Osteoblast (primary cell): ENCODE measurements around the gene NOD2. TPM values are rescaled to one million over a fixed set of nuclear protein-coding genes. Genes with fewer than 3 reads are reported as not detected.

ENCODE experiments used
- DNase-seq: peaks from one replicate; pipeline ENCODE4 v3.0.0; 2011; ENCODE audit warnings: low spot score, mixed read lengths; ENCODE audit not compliant: insufficient read length; ENCODE audit errors: missing footprints
- H2AFZ ChIP-seq: 2 replicates; pipeline ENCODE4 v1.6.0; 2011; ENCODE audit warnings: mild to moderate bottlenecking, low read length
- H3K27ac ChIP-seq: 2 replicates; pipeline ENCODE4 v1.5.1; 2011; ENCODE audit warnings: mild to moderate bottlenecking, low read depth, low read length, moderate library complexity
- H3K27me3 ChIP-seq: 2 replicates; pipeline ENCODE4 v1.6.0; 2012; ENCODE audit warnings: mild to moderate bottlenecking, control low read depth, inconsistent platforms, low read length, moderate library complexity; ENCODE audit not compliant: insufficient read depth
- H3K36me3 ChIP-seq: 2 replicates; pipeline ENCODE4 v1.5.1; 2011; ENCODE audit warnings: mild to moderate bottlenecking, low read length, control low read depth, moderate library complexity; ENCODE audit not compliant: insufficient read depth
- H3K4me1 ChIP-seq: 2 replicates; pipeline ENCODE4 v1.5.1; 2011; ENCODE audit warnings: mild to moderate bottlenecking, low read length, control low read depth, moderate library complexity; ENCODE audit not compliant: insufficient read depth
- H3K4me2 ChIP-seq: 2 replicates; pipeline ENCODE4 v1.6.0; 2011; ENCODE audit warnings: mild to moderate bottlenecking, low read length; ENCODE audit not compliant: insufficient read depth
- H3K4me3 ChIP-seq: fragments of 200-600 bp; sonication (generic); 3 replicates; pipeline ENCODE4 v1.5.1; 2012; ENCODE audit warnings: mild to moderate bottlenecking, low read length, inconsistent platforms; ENCODE audit not compliant: insufficient read depth
- H3K79me2 ChIP-seq: 2 replicates; pipeline ENCODE4 v1.6.0; 2012; ENCODE audit warnings: mild to moderate bottlenecking, low read length, control low read depth, inconsistent platforms; ENCODE audit not compliant: insufficient read depth
- H3K9me3 ChIP-seq: 2 replicates; pipeline ENCODE4 v1.5.1; 2011; ENCODE audit warnings: low read depth, low read length, control low read depth
- H4K20me1 ChIP-seq: 2 replicates; pipeline ENCODE4 v1.6.0; 2012; ENCODE audit warnings: mild to moderate bottlenecking, low read length, control low read depth; ENCODE audit not compliant: insufficient read depth
- CTCF ChIP-seq: IDR thresholded peaks from 2 replicates; pipeline ENCODE4 v1.5.1; 2011; ENCODE audit warnings: mild to moderate bottlenecking, low read depth, low read length, moderate library complexity; ENCODE audit errors: extremely low read depth
- total RNA-seq: library from RNA; depleted of rRNA; stranded (reverse); fragments of >200 nt; gene quantifications from 2 replicates; pipeline ENCODE4 v1.2.3, GENCODE V29; 2012

NOD2 gene
- total RNA-seq, 1 donor, result under 0.01 TPM

DNA sequence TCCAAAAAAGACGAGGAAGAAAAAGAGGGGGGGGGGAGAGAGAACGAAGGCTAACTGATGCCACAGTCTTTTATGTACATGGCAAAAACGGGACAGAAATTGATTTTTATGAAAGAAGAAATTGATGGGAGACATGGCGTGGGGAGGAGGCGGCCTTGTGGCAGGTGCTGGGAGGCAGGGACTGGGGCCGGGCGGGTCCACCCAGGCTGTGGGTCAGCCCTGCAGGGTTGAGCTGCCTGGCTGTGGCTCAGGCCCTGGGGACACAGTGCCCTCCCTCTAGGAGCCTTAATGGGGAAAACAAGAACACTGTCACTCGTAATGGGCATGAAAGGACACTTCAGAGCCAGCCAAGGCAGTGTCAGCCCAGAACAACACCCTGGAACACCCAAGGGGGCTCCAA, 47.1 kb upstream of the NOD2 start:
- DNase-seq, result no peak
- Histone ChIP-seq H3K4me3 (no peak overlapping the region), H3K27me3 (peaks cover 3% of the 10 kb centered on the region), H3K79me2 (no peaks in the 10 kb centered on the region), H4K20me1 (no peaks in the 10 kb centered on the region), H3K27ac (no peak overlapping the region), H2AFZ (no peak overlapping the region), H3K36me3 (no peaks in the 10 kb centered on the region), H3K4me2 (no peak overlapping the region), H3K9me3 (no peaks in the 10 kb centered on the region), H3K4me1 (no peaks in the 10 kb centered on the region)
- no peak for TF ChIP-seq CTCF

DNA sequence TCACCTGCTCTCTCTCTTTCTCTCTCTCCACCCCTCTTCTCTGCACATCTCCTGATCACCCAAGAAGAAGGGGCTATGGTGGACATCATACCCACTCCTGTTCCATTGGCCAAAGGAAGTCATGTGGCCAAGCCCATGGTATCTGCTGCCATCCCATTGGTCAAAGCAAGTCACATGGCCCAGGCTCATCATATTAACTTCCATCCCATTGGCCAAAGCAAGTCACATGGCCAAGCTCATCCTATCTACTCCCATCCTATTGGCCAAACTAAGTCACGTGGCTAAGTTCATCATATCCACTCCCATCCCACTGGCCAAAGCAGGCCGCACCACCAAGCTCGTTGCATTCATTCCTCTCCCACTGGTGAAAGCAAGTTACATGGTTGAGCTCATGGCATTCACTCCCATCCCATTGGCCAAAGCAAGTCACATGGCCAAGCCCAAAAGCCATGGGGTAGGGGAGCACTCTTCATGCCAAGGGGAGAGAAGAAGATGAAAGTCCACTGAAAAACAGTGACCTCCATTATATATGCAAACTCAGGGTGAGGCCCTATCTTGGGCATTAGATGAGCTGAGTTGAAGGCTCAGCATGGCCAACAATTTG, 41.5 kb upstream of the NOD2 start:
- peak; percentile 41 for DNase-seq
- no peak overlapping the region for H2AFZ ChIP-seq
- no peak for TF ChIP-seq CTCF
- no peaks in the 10 kb centered on the region for H3K79me2 ChIP-seq
- H3K36me3 ChIP-seq, result no peaks in the 10 kb centered on the region
- H3K4me2 ChIP-seq, result no peak overlapping the region
- no peaks in the 10 kb centered on the region for H4K20me1 ChIP-seq
- H3K27me3 ChIP-seq, result no peaks in the 10 kb centered on the region
- H3K9me3 ChIP-seq, result no peaks in the 10 kb centered on the region
- no peak overlapping the region for H3K4me3 ChIP-seq
- H3K4me1 ChIP-seq, result no peaks in the 10 kb centered on the region
- H3K27ac ChIP-seq, result no peak overlapping the region

DNA sequence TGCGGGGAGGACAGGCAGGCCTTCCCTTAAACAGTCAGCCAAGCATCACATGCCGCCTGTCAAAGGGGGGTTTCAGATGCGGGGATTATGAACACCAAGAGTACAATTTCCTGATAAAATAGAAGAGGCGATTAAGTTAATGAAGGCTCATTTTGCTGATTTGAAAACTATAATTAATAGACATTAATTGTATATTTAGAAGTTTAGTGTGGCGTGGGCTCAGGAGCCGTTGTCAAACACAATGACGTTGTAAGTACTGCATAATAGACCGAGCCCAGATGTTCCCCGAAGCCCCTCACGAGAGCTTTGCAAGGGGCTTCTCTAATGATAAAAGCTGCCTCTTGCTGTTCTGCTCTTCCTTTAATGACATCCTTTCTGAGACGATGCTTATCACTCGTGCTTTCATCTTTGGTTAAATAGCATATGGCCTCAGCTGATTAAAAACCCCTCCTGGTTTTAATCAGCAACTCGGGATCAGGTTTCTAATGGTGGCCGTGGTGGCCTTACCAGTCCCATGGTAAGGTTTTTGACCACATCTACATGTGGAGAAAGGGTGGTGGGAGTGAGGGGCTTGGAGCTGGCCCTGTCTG, 40.5 kb upstream of the NOD2 start:
- H3K36me3 ChIP-seq, result no peaks in the 10 kb centered on the region
- no peak overlapping the region for H2AFZ ChIP-seq
- no peaks in the 10 kb centered on the region for H4K20me1 ChIP-seq
- no peaks in the 10 kb centered on the region for H3K27me3 ChIP-seq
- no peak overlapping the region for H3K4me2 ChIP-seq
- H3K4me1 ChIP-seq, result no peaks in the 10 kb centered on the region
- peak; percentile 31 for DNase-seq
- H3K9me3 ChIP-seq, result no peaks in the 10 kb centered on the region
- no peak overlapping the region for H3K27ac ChIP-seq
- H3K4me3 ChIP-seq, result no peak overlapping the region
- no peak for TF ChIP-seq CTCF
- no peaks in the 10 kb centered on the region for H3K79me2 ChIP-seq

- DNase-seq, result no peak
- Histone ChIP-seq H3K4me2 (no peak overlapping the region), H3K36me3 (no peaks in the 10 kb centered on the region), H3K27ac (no peak overlapping the region), H3K27me3 (no peaks in the 10 kb centered on the region), H3K4me3 (no peak overlapping the region), H2AFZ (no peak overlapping the region), H3K4me1 (no peaks in the 10 kb centered on the region), H4K20me1 (no peaks in the 10 kb centered on the region), H3K79me2 (no peaks in the 10 kb centered on the region), H3K9me3 (no peaks in the 10 kb centered on the region)
- TF ChIP-seq CTCF, result no peak
Observed at GRCh38 chr16:50653633-50654519, 39.5 kb upstream of the NOD2 start.
